Caco-2 (cell line): ENCODE results near the gene BICD2. TPM values are rescaled to one million over a fixed set of nuclear protein-coding genes. Genes with fewer than 3 reads are reported as not detected.

ENCODE experiments used
- BruUV-seq: library from RNA; stranded (reverse); fragments of 400-500 nt; replicated peaks from 2 replicates; lab custom pipeline; 2021; lab: Mats Ljungman, UMichigan
- CTCF ChIA-PET: fragments of 300-600 bp; sonication (Branson Sonifier 250); formaldehyde crosslinking; loops from one replicate; lab custom pipeline; 2022; ENCODE audit warnings: antibody characterized with exemption; lab: Charles Lee
- POLR2A ChIA-PET: fragments of 300-600 bp; sonication (Branson Sonifier 250); formaldehyde crosslinking; loops from one replicate; lab custom pipeline; 2022; ENCODE audit warnings: antibody characterized with exemption; lab: Charles Lee
- DNase-seq, 2 experiments: peaks; one replicate each; pipeline versions ENCODE4 v3.0.0 to v3.0.0-alpha.2; 2020 to 2022
- H3K27me3 ChIP-seq: replicated peaks from 2 replicates; pipeline ENCODE4 v1.6.0; 2011; ENCODE audit warnings: low read length; ENCODE audit not compliant: control insufficient read depth, insufficient read depth
- H3K36me3 ChIP-seq: 2 replicates; pipeline ENCODE4 v1.5.1; 2011; ENCODE audit warnings: low read length; ENCODE audit not compliant: control insufficient read depth, insufficient read depth
- H3K4me1 ChIP-seq: fragments of 250-450 bp; sonication (Bioruptor Pico); 2 replicates; pipeline ENCODE4 v1.5.1; 2020; ENCODE audit warnings: mild to moderate bottlenecking
- H3K4me3 ChIP-seq: 2 replicates; pipeline ENCODE4 v1.5.1; 2011; ENCODE audit warnings: low read depth, mild to moderate bottlenecking, control low read depth, low read length
- H3K9me3 ChIP-seq: fragments of 250-450 bp; sonication (Bioruptor Pico); 2 replicates; pipeline ENCODE4 v1.5.1; 2020; ENCODE audit warnings: mild to moderate bottlenecking, moderate library complexity
- H3K27ac Mint-ChIP-seq: one replicate; pipeline ENCODE4 v1.8.0; 2022; ENCODE audit warnings: mixed read lengths; ENCODE audit not compliant: unreplicated experiment
- H3K27me3 Mint-ChIP-seq: one replicate; pipeline ENCODE4 v1.8.0; 2022; ENCODE audit warnings: mixed read lengths; ENCODE audit not compliant: insufficient read depth, unreplicated experiment
- H3K36me3 Mint-ChIP-seq: one replicate; pipeline ENCODE4 v1.8.0; 2022; ENCODE audit warnings: mild to moderate bottlenecking, mixed read lengths; ENCODE audit not compliant: insufficient read depth, unreplicated experiment
- H3K4me1 Mint-ChIP-seq: one replicate; pipeline ENCODE4 v1.8.0; 2022; ENCODE audit warnings: low read depth, mixed read lengths; ENCODE audit not compliant: unreplicated experiment
- H3K4me3 Mint-ChIP-seq: one replicate; pipeline ENCODE4 v1.8.0; 2022; ENCODE audit warnings: mild to moderate bottlenecking, moderate library complexity, mixed read lengths; ENCODE audit not compliant: unreplicated experiment
- H3K9me3 Mint-ChIP-seq: one replicate; pipeline ENCODE4 v1.8.0; 2022; ENCODE audit warnings: mixed read lengths; ENCODE audit not compliant: unreplicated experiment
- CTCF ChIP-seq, 2 experiments: fragments of 200-600 bp in 1 of 2; IDR thresholded peaks; 1 replicate in 1 of 2; 2 replicates in 1 of 2; pipeline versions ENCODE4 v1.5.1 to v1.8.0; 2011 to 2022; ENCODE audit warnings: antibody characterized with exemption in 1 of 2, control low read depth in 1 of 2, inconsistent platforms in 1 of 2, low read depth in 1 of 2, low read length in 1 of 2, mild to moderate bottlenecking in 1 of 2, moderate library complexity in 1 of 2; ENCODE audit not compliant: insufficient read depth in 1 of 2, severe bottlenecking in 1 of 2, unreplicated experiment in 1 of 2
- intact Hi-C: fragments of 100-400 bp; cut with micrococcal nuclease; formaldehyde crosslinking; loops from one replicate; pipeline ENCODE4 v1.10.0; 2022; ENCODE audit not compliant: unreplicated experiment
- total RNA-seq: library from RNA; stranded (reverse); gene quantifications from 2 replicates; pipeline ENCODE4 v1.2.3, GENCODE V29; 2022

Gene BICD2
- total RNA-seq, 1 experiment from 2014 or later = 13.7 TPM

DNA sequence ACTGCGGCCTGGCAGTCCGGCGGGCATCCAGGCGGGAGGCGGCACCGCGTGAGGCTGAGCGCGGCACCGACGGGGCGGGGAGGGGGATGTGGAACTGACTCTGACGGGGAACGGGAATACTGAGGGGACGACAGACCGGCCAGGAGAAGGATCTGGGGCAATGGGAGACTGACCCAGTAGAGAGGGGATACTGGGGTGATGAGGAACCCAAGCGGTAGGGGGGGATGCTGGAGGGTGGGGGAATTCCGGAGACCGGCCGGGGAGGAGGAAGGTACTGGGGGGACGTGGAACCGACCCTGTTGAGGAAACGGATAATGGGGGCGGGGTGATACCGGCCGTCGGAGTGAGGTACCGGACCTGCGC is 95.1 kb downstream of the BICD2 start:
- Histone ChIP-seq H3K9me3 (no peaks in the 10 kb centered on the region), H3K36me3 (no peaks in the 10 kb centered on the region), H3K27me3 (no peaks in the 10 kb centered on the region), H3K4me1 (0 out of 2 replicates have a peak, but pooled peaks cover 6% of the 10 kb centered on the region), H3K4me3 (peak overlapping the region; percentile 75)
- BruUV-seq = no TSS peak
- H3K9me3 Mint-ChIP-seq = no peaks in the 10 kb centered on the region
- H3K4me3 Mint-ChIP-seq = peak overlapping the region; percentile 76
- TF ChIP-seq CTCF (IDR thresholded peaks at IDR 0.05; ENCODE audit: insufficient read depth in 1 of 2, low read depth in 1 of 2, low read length in 1 of 2, severe bottlenecking in 1 of 2, unreplicated experiment in 1 of 2) = no peak
- CTCF ChIA-PET = interaction anchor here (1.2 kb wide), 1 partner anchor 17 kb away, joined by 4 read pairs; no protein-coding TSS in a partner anchor
- no peaks in the 10 kb centered on the region for H3K36me3 Mint-ChIP-seq
- intact Hi-C loops = no loop called here
- H3K27me3 Mint-ChIP-seq = no peaks in the 10 kb centered on the region
- H3K27ac Mint-ChIP-seq = no peak overlapping the region
- peaks cover 6% of the 10 kb centered on the region for H3K4me1 Mint-ChIP-seq
- DNase-seq = peak in 1 of 2 experiments; percentile 13
- POLR2A ChIA-PET = interaction anchor here (1.0 kb wide), 1 partner anchor 344 kb away, joined by 3 read pairs; the partner anchor contains the start of gene CENPP

GRCh38 chr9:92668746-92669526 is 95.7 kb downstream of the BICD2 start:
- Mint-ChIP-seq H3K27me3 (no peaks in the 10 kb centered on the region), H3K9me3 (no peaks in the 10 kb centered on the region), H3K36me3 (no peaks in the 10 kb centered on the region), H3K27ac (no peak overlapping the region), H3K4me3 (peak overlapping the region; percentile 76), H3K4me1 (peaks cover 6% of the 10 kb centered on the region)
- H3K36me3 ChIP-seq = no peaks in the 10 kb centered on the region
- TF ChIP-seq CTCF (IDR thresholded peaks at IDR 0.05; ENCODE audit: insufficient read depth in 1 of 2, low read depth in 1 of 2, low read length in 1 of 2, severe bottlenecking in 1 of 2, unreplicated experiment in 1 of 2) = no peak
- no peaks in the 10 kb centered on the region for H3K9me3 ChIP-seq
- H3K27me3 ChIP-seq = no peaks in the 10 kb centered on the region
- intact Hi-C loops = no loop called here
- H3K4me3 ChIP-seq = peak overlapping the region; percentile 75
- ChIA-PET CTCF (no interaction called here), POLR2A (no interaction called here)
- H3K4me1 ChIP-seq = 0 out of 2 replicates have a peak, but pooled peaks cover 6% of the 10 kb centered on the region
- DNase-seq = peak; percentile 42 to 71
- TSS peak; percentile 70 for BruUV-seq

- H3K9me3 ChIP-seq = no peaks in the 10 kb centered on the region
- H3K4me3 ChIP-seq = no peak overlapping the region
- no peak overlapping the region for H3K27ac Mint-ChIP-seq
- ChIA-PET CTCF (no interaction called here), POLR2A (interaction anchor here (0.6 kb wide), 1 partner anchor 58 kb away, joined by 4 read pairs; no protein-coding TSS in a partner anchor)
- H3K4me3 Mint-ChIP-seq = no peak overlapping the region
- no peaks in the 10 kb centered on the region for H3K27me3 ChIP-seq
- no peaks in the 10 kb centered on the region for H3K36me3 Mint-ChIP-seq
- no peaks in the 10 kb centered on the region for H3K36me3 ChIP-seq
- no peaks in the 10 kb centered on the region for H3K27me3 Mint-ChIP-seq
- TF ChIP-seq CTCF (IDR thresholded peaks at IDR 0.05; ENCODE audit: insufficient read depth in 1 of 2, low read depth in 1 of 2, low read length in 1 of 2, severe bottlenecking in 1 of 2, unreplicated experiment in 1 of 2) = no peak
- 0 out of 2 replicates have a peak, but pooled peaks cover 6% of the 10 kb centered on the region for H3K4me1 ChIP-seq
- DNase-seq = no peak
- no peaks in the 10 kb centered on the region for H3K9me3 Mint-ChIP-seq
- intact Hi-C loops = no loop called here
- peaks cover 6% of the 10 kb centered on the region for H3K4me1 Mint-ChIP-seq
- BruUV-seq = no TSS peak
These were observed 97.6 kb downstream of the BICD2 start for GRCh38 chr9:92666912-92667532.
